ENCODE measurements around the gene PCK1. TPM values are rescaled to one million over a fixed set of nuclear protein-coding genes. Genes with fewer than 3 reads are reported as not detected.

Gene PCK1
- total RNA-seq, 1 experiment from 2014 or later: 0.49 TPM

DNA sequence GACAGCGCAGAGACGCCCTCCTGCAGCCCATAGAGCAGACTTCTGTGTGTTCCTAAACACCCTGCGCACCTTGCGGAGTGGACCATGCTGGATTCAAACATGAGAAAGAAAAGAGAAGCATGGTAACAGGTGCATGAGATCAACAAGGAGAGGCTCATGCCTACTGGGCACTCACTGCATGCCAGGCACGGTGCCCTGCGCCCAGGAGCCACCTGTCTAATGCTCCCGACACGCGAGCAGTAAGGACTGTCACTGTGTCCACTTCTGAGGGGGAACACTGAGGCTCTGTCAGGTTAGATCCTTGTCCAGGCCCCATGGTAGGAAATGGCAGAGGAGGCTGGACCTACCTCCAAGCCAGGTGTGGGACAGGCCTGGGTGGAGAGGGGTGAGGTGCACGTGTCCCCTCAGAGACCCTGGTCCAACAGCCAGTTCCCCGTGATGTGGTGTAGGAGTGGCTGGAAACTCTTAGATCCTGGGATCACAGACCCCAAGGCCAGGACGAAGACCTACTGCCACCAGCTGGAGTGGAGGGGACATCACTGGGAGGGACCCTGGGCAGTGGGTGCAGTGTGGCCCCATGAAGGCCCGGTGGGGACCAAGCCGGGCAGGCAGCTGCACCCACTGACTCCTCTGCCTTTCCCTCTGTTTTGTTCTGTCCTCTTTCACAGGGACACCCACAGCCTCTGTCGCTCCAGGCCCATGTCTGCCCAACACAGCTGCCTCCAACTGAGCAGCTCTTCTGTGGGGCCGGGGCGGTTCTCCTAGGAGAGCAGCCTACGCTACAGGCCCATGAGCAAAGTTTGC is 29.8 kb downstream of the PCK1 start:
- Histone ChIP-seq H3K27ac (ENCODE audit: low read depth, low read length) (no peak overlapping the region), H3K9me3 (ENCODE audit: control insufficient read depth in 1 of 2, insufficient read depth in 1 of 2, low read depth in 1 of 2, low read length in 2 of 2) (no peaks in the 10 kb centered on the region), H3K27me3 (ENCODE audit: insufficient read depth, low read length) (0 out of 2 replicates have a peak, but pooled peaks cover 3% of the 10 kb centered on the region), H3K4me2 (ENCODE audit: low read length) (no peak overlapping the region), H3K36me3 (ENCODE audit: control insufficient read depth in 1 of 2, insufficient read depth in 2 of 2, low read length in 2 of 2) (no peaks in the 10 kb centered on the region), H3K9ac (ENCODE audit: low read length) (no peak overlapping the region), H2AFZ (ENCODE audit: low read depth, low read length, poor library complexity, severe bottlenecking) (no peak overlapping the region), H4K20me1 (ENCODE audit: insufficient read depth) (no peaks in the 10 kb centered on the region), H3K79me2 (ENCODE audit: insufficient read depth, low read length) (no peaks in the 10 kb centered on the region), H3K4me1 (ENCODE audit: control insufficient read depth in 1 of 2, insufficient read depth in 2 of 2, low read length in 2 of 2) (no peaks in the 10 kb centered on the region), H3K9me2 (ENCODE audit: insufficient read depth) (no peaks in the 10 kb centered on the region), H3K4me3 (replicated peaks in 1 of 2; ENCODE audit: low read depth in 1 of 2, low read length in 2 of 2) (no peak overlapping the region)
- CTCF ChIA-PET: no interaction called here
- POLR2A ChIA-PET: no interaction called here
- TF ChIP-seq EZH2phosphoT487 (IDR thresholded peaks at IDR 0.05; ENCODE audit: borderline replicate concordance): no peak
- TF ChIP-seq, protein P1, sequence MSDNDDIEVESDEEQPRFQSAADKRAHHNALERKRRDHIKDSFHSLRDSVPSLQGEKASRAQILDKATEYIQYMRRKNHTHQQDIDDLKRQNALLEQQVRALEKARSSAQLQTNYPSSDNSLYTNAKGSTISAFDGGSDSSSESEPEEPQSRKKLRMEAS (IDR thresholded peaks at IDR 0.05): no peak
- TF ChIP-seq SRF (IDR thresholded peaks at IDR 0.05; ENCODE audit: low read depth): no peak
- TF ChIP-seq TCF7L2 (IDR thresholded peaks at IDR 0.05; ENCODE audit: borderline replicate concordance, extremely low read depth, insufficient read depth, insufficient read length): no peak
- TF ChIP-seq JUND (IDR thresholded peaks at IDR 0.05): no peak
- TF ChIP-seq ZFX (IDR thresholded peaks at IDR 0.05): no peak
- TF ChIP-seq SP1 (IDR thresholded peaks at IDR 0.05; ENCODE audit: low read depth): no peak
- TF ChIP-seq YY1 (IDR thresholded peaks at IDR 0.05; ENCODE audit: extremely low read depth, insufficient replicate concordance, low read depth, low read length): no peak
- TF ChIP-seq RAD21 (IDR thresholded peaks at IDR 0.05; ENCODE audit: low read depth): no peak
- no peak for TF ChIP-seq SIN3A (IDR thresholded peaks at IDR 0.05; ENCODE audit: low read depth)
- TF ChIP-seq ELF1 (IDR thresholded peaks at IDR 0.05; ENCODE audit: borderline replicate concordance, low read depth): no peak
- TF ChIP-seq, protein P2, sequence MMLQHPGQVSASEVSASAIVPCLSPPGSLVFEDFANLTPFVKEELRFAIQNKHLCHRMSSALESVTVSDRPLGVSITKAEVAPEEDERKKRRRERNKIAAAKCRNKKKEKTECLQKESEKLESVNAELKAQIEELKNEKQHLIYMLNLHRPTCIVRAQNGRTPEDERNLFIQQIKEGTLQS (IDR thresholded peaks at IDR 0.05): no peak
- no peak for TF ChIP-seq POLR2A (IDR thresholded peaks at IDR 0.05; ENCODE audit: borderline replicate concordance, extremely low read depth, insufficient read depth, insufficient read length)
- TF ChIP-seq EGR1 (IDR thresholded peaks at IDR 0.05; ENCODE audit: low read depth): no peak
- TF ChIP-seq FOSL1 (IDR thresholded peaks at IDR 0.05; ENCODE audit: low read depth): no peak
- no peak for TF ChIP-seq CBX3 (IDR thresholded peaks at IDR 0.05; ENCODE audit: low read depth)
- no peak for TF ChIP-seq POLR2AphosphoS5 (IDR thresholded peaks at IDR 0.05; ENCODE audit: low read depth, low read length)
- TF ChIP-seq EZH2 (IDR thresholded peaks at IDR 0.05): no peak
- no peak for TF ChIP-seq CTCF (IDR thresholded peaks at IDR 0.05 in 2 of 3, conservative IDR thresholded peaks at IDR 0.05 in 1 of 3; ENCODE audit: borderline replicate concordance in 1 of 3, insufficient read depth in 1 of 3, low read depth in 2 of 3, low read length in 2 of 3)
- TF ChIP-seq, protein P3, sequence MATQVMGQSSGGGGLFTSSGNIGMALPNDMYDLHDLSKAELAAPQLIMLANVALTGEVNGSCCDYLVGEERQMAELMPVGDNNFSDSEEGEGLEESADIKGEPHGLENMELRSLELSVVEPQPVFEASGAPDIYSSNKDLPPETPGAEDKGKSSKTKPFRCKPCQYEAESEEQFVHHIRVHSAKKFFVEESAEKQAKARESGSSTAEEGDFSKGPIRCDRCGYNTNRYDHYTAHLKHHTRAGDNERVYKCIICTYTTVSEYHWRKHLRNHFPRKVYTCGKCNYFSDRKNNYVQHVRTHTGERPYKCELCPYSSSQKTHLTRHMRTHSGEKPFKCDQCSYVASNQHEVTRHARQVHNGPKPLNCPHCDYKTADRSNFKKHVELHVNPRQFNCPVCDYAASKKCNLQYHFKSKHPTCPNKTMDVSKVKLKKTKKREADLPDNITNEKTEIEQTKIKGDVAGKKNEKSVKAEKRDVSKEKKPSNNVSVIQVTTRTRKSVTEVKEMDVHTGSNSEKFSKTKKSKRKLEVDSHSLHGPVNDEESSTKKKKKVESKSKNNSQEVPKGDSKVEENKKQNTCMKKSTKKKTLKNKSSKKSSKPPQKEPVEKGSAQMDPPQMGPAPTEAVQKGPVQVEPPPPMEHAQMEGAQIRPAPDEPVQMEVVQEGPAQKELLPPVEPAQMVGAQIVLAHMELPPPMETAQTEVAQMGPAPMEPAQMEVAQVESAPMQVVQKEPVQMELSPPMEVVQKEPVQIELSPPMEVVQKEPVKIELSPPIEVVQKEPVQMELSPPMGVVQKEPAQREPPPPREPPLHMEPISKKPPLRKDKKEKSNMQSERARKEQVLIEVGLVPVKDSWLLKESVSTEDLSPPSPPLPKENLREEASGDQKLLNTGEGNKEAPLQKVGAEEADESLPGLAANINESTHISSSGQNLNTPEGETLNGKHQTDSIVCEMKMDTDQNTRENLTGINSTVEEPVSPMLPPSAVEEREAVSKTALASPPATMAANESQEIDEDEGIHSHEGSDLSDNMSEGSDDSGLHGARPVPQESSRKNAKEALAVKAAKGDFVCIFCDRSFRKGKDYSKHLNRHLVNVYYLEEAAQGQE (IDR thresholded peaks at IDR 0.05; ENCODE audit: low read depth): no peak
- DNase-seq (ENCODE audit: low read depth, low spot score) (no peak), ATAC-seq (no peak)
- RAD21 ChIA-PET (ENCODE audit: low non-redundant PET in 1 of 2, low total read pairs in 2 of 2, uncharacterized antibody in 2 of 2, unreplicated experiment in 2 of 2): no interaction called here
- BruUV-seq (replicated peaks): no TSS peak
- intact Hi-C loops (cut with micrococcal nuclease): loop anchor here (10.0 kb wide), 3 partner anchors 206 to 1864 kb away; no protein-coding TSS in a partner anchor

All from HCT116 (cell line).